CD4-positive, CD25-positive, alpha-beta regulatory T cell (primary cell): ENCODE data around the gene SIPA1L3. TPM values are rescaled to one million over a fixed set of nuclear protein-coding genes. Genes with fewer than 3 reads are reported as not detected.

Source experiments
- ATAC-seq, 2 donors: fragments of 150-1000 bp; cut with Tn5 transposase; one replicate each; pipeline ENCODE4 v1.10.0; 2021; ENCODE audit warnings: low read depth in 2 of 2, moderate number of reproducible peaks in 2 of 2, moderate library complexity in 1 of 2
- DNase-seq, 3 donors: peaks; one replicate each; pipeline versions ENCODE4 v3.0.0 to v3.0.0-alpha.2; 2012 to 2022; ENCODE audit warnings: mixed read lengths in 1 of 3
- H3K27ac ChIP-seq: one replicate; pipeline ENCODE4 v1.7.0; 2013; ENCODE audit warnings: mild to moderate bottlenecking, low read length; ENCODE audit not compliant: insufficient read depth, poor library complexity, severe bottlenecking
- H3K27me3 ChIP-seq: one replicate; pipeline ENCODE4 v1.7.0; 2013; ENCODE audit warnings: low read length; ENCODE audit not compliant: control insufficient read depth, insufficient read depth
- H3K36me3 ChIP-seq: one replicate; pipeline ENCODE4 v1.7.0; 2013; ENCODE audit warnings: mild to moderate bottlenecking, low read length, moderate library complexity; ENCODE audit not compliant: control insufficient read depth, insufficient read depth
- H3K4me1 ChIP-seq: 2 replicates; pipeline ENCODE4 v1.7.0; 2013; ENCODE audit warnings: mild to moderate bottlenecking, low read length; ENCODE audit not compliant: insufficient read depth, control insufficient read depth, poor library complexity, severe bottlenecking
- H3K4me3 ChIP-seq: one replicate; pipeline ENCODE4 v1.7.0; 2013; ENCODE audit warnings: low read depth, mild to moderate bottlenecking, low read length, moderate library complexity
- H3K9me3 ChIP-seq, 2 experiments: 1 replicate in 1 of 2; 2 replicates in 1 of 2; pipeline ENCODE4 v1.7.0; 2013; ENCODE audit warnings: low read length in 2 of 2, mild to moderate bottlenecking in 1 of 2, moderate library complexity in 1 of 2; ENCODE audit not compliant: control insufficient read depth in 2 of 2
- H3K27ac Mint-ChIP-seq, 3 donors: one replicate each; pipeline ENCODE4 v1.8.0; 2020 to 2022; ENCODE audit warnings: mild to moderate bottlenecking in 3 of 3, mixed read lengths in 3 of 3, moderate library complexity in 2 of 3
- H3K27me3 Mint-ChIP-seq: one replicate; pipeline ENCODE4 v1.8.0; 2022; ENCODE audit warnings: mild to moderate bottlenecking, mixed read lengths
- H3K36me3 Mint-ChIP-seq: one replicate; pipeline ENCODE4 v1.8.0; 2020; ENCODE audit warnings: mixed read lengths
- H3K4me1 Mint-ChIP-seq, 4 donors: one replicate each; pipeline ENCODE4 v1.8.0; 2020 to 2022; ENCODE audit warnings: mixed read lengths in 4 of 4, mild to moderate bottlenecking in 1 of 4
- H3K4me3 Mint-ChIP-seq, 4 donors: one replicate each; pipeline ENCODE4 v1.8.0; 2020 to 2022; ENCODE audit warnings: mild to moderate bottlenecking in 4 of 4, mixed read lengths in 4 of 4, moderate library complexity in 3 of 4
- H3K9me3 Mint-ChIP-seq, 7 donors: one replicate each; pipeline ENCODE4 v1.8.0; 2020 to 2022; ENCODE audit warnings: mixed read lengths in 7 of 7, mild to moderate bottlenecking in 3 of 7, moderate library complexity in 2 of 7
- polyA plus RNA-seq, 4 donors: library from polyadenylated mRNA; unstranded; fragments of 300-500 nt; fragmentation: Illumina TruSeq; gene quantifications; one replicate each; pipeline ENCODE4 v1.2.3, GENCODE V29; 2021
- total RNA-seq: library from RNA; stranded (reverse); gene quantifications from one replicate; pipeline ENCODE4 v1.2.3, GENCODE V29; 2022

Gene SIPA1L3
- total and polyA plus RNA-seq, 5 donors from 2014 or later = 0.41 to 27.6 (median 1.7) TPM

- ATAC-seq (no peak), DNase-seq (no peak)
- Mint-ChIP-seq H3K36me3 (peaks cover 9% of the 10 kb centered on the region), H3K27ac (peak overlapping the region in 1 of 3 donors; percentile 1), H3K4me1 (peaks cover 2 to 23% (median 12%) of the 10 kb centered on the region in 4 donors), H3K9me3 (no peaks in the 10 kb centered on the region), H3K27me3 (no peaks in the 10 kb centered on the region), H3K4me3 (no peak overlapping the region)
- H3K27me3 ChIP-seq = no peaks in the 10 kb centered on the region
- no peak overlapping the region for H3K4me3 ChIP-seq
- H3K9me3 ChIP-seq = no peaks in the 10 kb centered on the region
- H3K27ac ChIP-seq = no peak overlapping the region
- no peaks in the 10 kb centered on the region for H3K36me3 ChIP-seq
- H3K4me1 ChIP-seq = no peaks in the 10 kb centered on the region
Observed at GRCh38 chr19:38056646-38057045, 149.6 kb downstream of the SIPA1L3 start.

- no peak overlapping the region for H3K27ac ChIP-seq
- H3K27ac Mint-ChIP-seq = peak overlapping the region in 2 of 3 donors; percentile 67 to 78
- H3K4me3 ChIP-seq = no peak overlapping the region
- DNase-seq = no peak
- no peaks in the 10 kb centered on the region for H3K27me3 ChIP-seq
- H3K36me3 Mint-ChIP-seq = peaks cover 12% of the 10 kb centered on the region
- H3K4me1 ChIP-seq = no peaks in the 10 kb centered on the region
- ATAC-seq = no peak
- H3K9me3 ChIP-seq = no peaks in the 10 kb centered on the region
- H3K4me1 Mint-ChIP-seq = peaks cover 2 to 23% (median 9%) of the 10 kb centered on the region in 4 donors
- H3K4me3 Mint-ChIP-seq = no peak overlapping the region
- H3K27me3 Mint-ChIP-seq = no peaks in the 10 kb centered on the region
- H3K9me3 Mint-ChIP-seq = no peaks in the 10 kb centered on the region
- H3K36me3 ChIP-seq = no peaks in the 10 kb centered on the region
Observed at GRCh38 chr19:38057959-38058690, 151.1 kb downstream of the SIPA1L3 start.

GRCh38 chr19:38059897-38060296, 152.9 kb downstream of the SIPA1L3 start:
- no peak overlapping the region for H3K4me3 Mint-ChIP-seq
- Histone ChIP-seq H3K36me3 (no peaks in the 10 kb centered on the region), H3K27ac (no peak overlapping the region), H3K27me3 (no peaks in the 10 kb centered on the region), H3K4me3 (no peak overlapping the region), H3K4me1 (no peaks in the 10 kb centered on the region), H3K9me3 (no peaks in the 10 kb centered on the region)
- DNase-seq = peak in 1 of 3 donors; percentile 63
- ATAC-seq = peak in 1 of 2 donors; percentile 37
- no peaks in the 10 kb centered on the region for H3K9me3 Mint-ChIP-seq
- H3K4me1 Mint-ChIP-seq = peaks cover 2 to 21% (median 9%) of the 10 kb centered on the region in 4 donors
- no peaks in the 10 kb centered on the region for H3K27me3 Mint-ChIP-seq
- no peak overlapping the region for H3K27ac Mint-ChIP-seq
- H3K36me3 Mint-ChIP-seq = peaks cover 12% of the 10 kb centered on the region

- Histone ChIP-seq H3K9me3 (no peaks in the 10 kb centered on the region), H3K27ac (no peak overlapping the region), H3K4me3 (no peak overlapping the region), H3K36me3 (no peaks in the 10 kb centered on the region), H3K4me1 (no peaks in the 10 kb centered on the region), H3K27me3 (no peaks in the 10 kb centered on the region)
- no peak for ATAC-seq
- H3K4me3 Mint-ChIP-seq = no peak overlapping the region
- no peak overlapping the region for H3K27ac Mint-ChIP-seq
- peaks cover 2 to 21% (median 9%) of the 10 kb centered on the region in 4 donors for H3K4me1 Mint-ChIP-seq
- no peaks in the 10 kb centered on the region for H3K27me3 Mint-ChIP-seq
- no peaks in the 10 kb centered on the region for H3K9me3 Mint-ChIP-seq
- peaks cover 12% of the 10 kb centered on the region for H3K36me3 Mint-ChIP-seq
- no peak for DNase-seq
Observed at GRCh38 chr19:38060331-38060730, 153.3 kb downstream of the SIPA1L3 start.

- Histone ChIP-seq H3K36me3 (no peaks in the 10 kb centered on the region), H3K9me3 (no peaks in the 10 kb centered on the region), H3K4me3 (no peak overlapping the region), H3K27ac (no peak overlapping the region), H3K4me1 (no peaks in the 10 kb centered on the region), H3K27me3 (no peaks in the 10 kb centered on the region)
- DNase-seq (no peak), ATAC-seq (no peak)
- H3K27me3 Mint-ChIP-seq = no peaks in the 10 kb centered on the region
- H3K9me3 Mint-ChIP-seq = no peaks in the 10 kb centered on the region
- H3K4me3 Mint-ChIP-seq = no peak overlapping the region
- H3K36me3 Mint-ChIP-seq = peaks cover 9% of the 10 kb centered on the region
- peaks cover 2 to 20% (median 9%) of the 10 kb centered on the region in 4 donors for H3K4me1 Mint-ChIP-seq
- peak overlapping the region in 1 of 3 donors; percentile 52 for H3K27ac Mint-ChIP-seq
Observed at GRCh38 chr19:38061294-38061693, 154.3 kb downstream of the SIPA1L3 start.

GRCh38 chr19:38062959-38063761, 156.2 kb downstream of the SIPA1L3 start:
- H3K36me3 Mint-ChIP-seq = peaks cover 7% of the 10 kb centered on the region
- no peak overlapping the region for H3K27ac ChIP-seq
- H3K36me3 ChIP-seq = no peaks in the 10 kb centered on the region
- H3K27ac Mint-ChIP-seq = no peak overlapping the region
- ATAC-seq = no peak
- no peaks in the 10 kb centered on the region for H3K27me3 Mint-ChIP-seq
- no peak overlapping the region for H3K4me3 ChIP-seq
- no peak overlapping the region for H3K4me3 Mint-ChIP-seq
- H3K9me3 Mint-ChIP-seq = no peaks in the 10 kb centered on the region
- no peak for DNase-seq
- H3K4me1 ChIP-seq = no peaks in the 10 kb centered on the region
- H3K4me1 Mint-ChIP-seq = peaks cover 0 to 16% (median 9%) of the 10 kb centered on the region in 4 donors
- no peaks in the 10 kb centered on the region for H3K27me3 ChIP-seq
- H3K9me3 ChIP-seq = no peaks in the 10 kb centered on the region

- Mint-ChIP-seq H3K27ac (no peak overlapping the region), H3K36me3 (peaks cover 7% of the 10 kb centered on the region)
Observed at GRCh38 chr19:38063928-38064327, 156.9 kb downstream of the SIPA1L3 start.

More at GRCh38 chr19:38063928-38064327, 156.9 kb downstream of the SIPA1L3 start:
- no peak for ATAC-seq
- H3K27me3 Mint-ChIP-seq = no peaks in the 10 kb centered on the region
- Histone ChIP-seq H3K36me3 (no peaks in the 10 kb centered on the region), H3K9me3 (no peaks in the 10 kb centered on the region), H3K27ac (no peak overlapping the region), H3K4me1 (no peaks in the 10 kb centered on the region), H3K4me3 (no peak overlapping the region), H3K27me3 (no peaks in the 10 kb centered on the region)
- DNase-seq = no peak
- no peak overlapping the region for H3K4me3 Mint-ChIP-seq
- H3K4me1 Mint-ChIP-seq = peaks cover 0 to 14% (median 8%) of the 10 kb centered on the region in 4 donors
- no peaks in the 10 kb centered on the region for H3K9me3 Mint-ChIP-seq
